Stimulated activated CD4-positive, alpha-beta T cell treated with anti-CD3 and anti-CD28 coated beads, Interleukin-4, amount 100 ng/mL, for 1 hour (primary cell): Measurements from ENCODE around the gene RNASE7.

Experiments
- DNase-seq: peaks from one replicate; pipeline ENCODE4 v3.0.0-alpha.2; 2020

The RNASE7 gene

GRCh38 chr14:21043974-21044618, 1.9 kb downstream of the RNASE7 start:
- DNase-seq = no peak

- DNase-seq = no peak
Measured at GRCh38 chr14:21047378-21047781, 5.2 kb downstream of the RNASE7 start.

- DNase-seq = no peak
Measured at GRCh38 chr14:21048638-21049037, 6.5 kb downstream of the RNASE7 start.

GRCh38 chr14:21049271-21049673, 7.1 kb downstream of the RNASE7 start:
- no peak for DNase-seq

GRCh38 chr14:21050597-21050996, 8.4 kb downstream of the RNASE7 start:
- no peak for DNase-seq

- no peak for DNase-seq
Measured at GRCh38 chr14:21053184-21054122, 11.3 kb downstream of the RNASE7 start.

GRCh38 chr14:21054123-21054767, 12.1 kb downstream of the RNASE7 start:
- no peak for DNase-seq

GRCh38 chr14:21054768-21055145, 12.6 kb downstream of the RNASE7 start:
- DNase-seq = no peak

- no peak for DNase-seq
Measured at GRCh38 chr14:21055432-21056117, 13.4 kb downstream of the RNASE7 start.

GRCh38 chr14:21056520-21057163, 14.5 kb downstream of the RNASE7 start:
- DNase-seq = no peak

- DNase-seq = no peak
Measured at GRCh38 chr14:21057803-21058675, 15.9 kb downstream of the RNASE7 start, which contains the start of gene RNASE8. Gene RNASE8, plus strand, starts transcription at chr14:21057822. Its CDS starts 71 bp downstream, at chr14:21057893.

- DNase-seq = no peak
Measured at GRCh38 chr14:21058903-21059302, 16.7 kb downstream of the RNASE7 start.

GRCh38 chr14:21059842-21060613, 17.9 kb downstream of the RNASE7 start:
- DNase-seq = no peak

- no peak for DNase-seq
Measured at GRCh38 chr14:21060614-21061346, 18.6 kb downstream of the RNASE7 start.

GRCh38 chr14:21061347-21061668, 19.1 kb downstream of the RNASE7 start:
- no peak for DNase-seq

GRCh38 chr14:21063479-21063878, 21.3 kb downstream of the RNASE7 start:
- DNase-seq = no peak

- DNase-seq = no peak
Measured at GRCh38 chr14:21066882-21067502, 24.8 kb downstream of the RNASE7 start.

GRCh38 chr14:21068521-21069387, 26.6 kb downstream of the RNASE7 start:
- peak; percentile 30 for DNase-seq
